OCI-LY7 (cell line): Measurements from ENCODE around the gene LTBP2. TPM values are rescaled to one million over a fixed set of nuclear protein-coding genes. Genes with fewer than 3 reads are reported as not detected.

Experiments
- BruUV-seq: library from RNA; stranded (reverse); fragments of 400-500 nt; replicated peaks from 2 replicates; lab custom pipeline; 2021; lab: Mats Ljungman, UMichigan
- CTCF ChIA-PET: fragments of 300-600 bp; sonication (Branson Sonifier 250); formaldehyde crosslinking; loops from one replicate; lab custom pipeline; 2022; ENCODE audit warnings: antibody characterized with exemption; ENCODE audit not compliant: unreplicated experiment; lab: Charles Lee
- POLR2A ChIA-PET: fragments of 300-600 bp; sonication (Branson Sonifier 250); formaldehyde crosslinking; loops from one replicate; lab custom pipeline; 2022; ENCODE audit warnings: antibody characterized with exemption; lab: Charles Lee
- DNase-seq: peaks from one replicate; pipeline ENCODE4 v3.0.0-alpha.2; 2015; ENCODE audit warnings: low spot score
- H2AFZ ChIP-seq: fragments of 200-600 bp; sonication (generic), shearing (Covaris generic); 2 replicates; pipeline ENCODE4 v1.6.1; 2014; ENCODE audit warnings: mild to moderate bottlenecking, antibody characterized with exemption, low read length, moderate library complexity
- H3K27ac ChIP-seq: fragments of 200-600 bp; sonication (generic); 2 replicates; pipeline ENCODE4 v1.5.1; 2014; ENCODE audit warnings: mixed run types, low read depth, mild to moderate bottlenecking, moderate library complexity, low read length, inconsistent platforms; ENCODE audit not compliant: poor library complexity, severe bottlenecking
- H3K36me3 ChIP-seq: fragments of 200-600 bp; sonication (generic); 2 replicates; pipeline ENCODE4 v1.6.1; 2014; ENCODE audit warnings: mild to moderate bottlenecking, antibody characterized with exemption, low read length, moderate library complexity, mixed read lengths; ENCODE audit not compliant: insufficient read depth
- H3K4me1 ChIP-seq: fragments of 200-600 bp; sonication (generic); 2 replicates; pipeline ENCODE4 v1.5.1; 2014; ENCODE audit warnings: mild to moderate bottlenecking, low read length; ENCODE audit not compliant: insufficient read depth, poor library complexity, severe bottlenecking
- H3K4me2 ChIP-seq: fragments of 200-600 bp; sonication (generic); 2 replicates; pipeline ENCODE4 v1.6.1; 2014; ENCODE audit warnings: mild to moderate bottlenecking, low read length
- H3K4me3 ChIP-seq: fragments of 200-600 bp; sonication (generic); 2 replicates; pipeline ENCODE4 v1.5.1; 2014; ENCODE audit warnings: mild to moderate bottlenecking, low read depth, low read length; ENCODE audit not compliant: poor library complexity, severe bottlenecking
- H3K79me2 ChIP-seq: fragments of 200-600 bp; sonication (generic); 2 replicates; pipeline ENCODE4 v1.6.1; 2016; ENCODE audit warnings: low read depth, mild to moderate bottlenecking, low read length, moderate library complexity, mixed read lengths; ENCODE audit not compliant: insufficient read depth
- H3K9me2 ChIP-seq: fragments of 200-600 bp; sonication (generic); 2 replicates; pipeline ENCODE4 v1.6.1; 2016; ENCODE audit warnings: mild to moderate bottlenecking, low read length, mixed read lengths; ENCODE audit not compliant: insufficient read depth
- H3K9me3 ChIP-seq: fragments of 200-600 bp; sonication (generic); 2 replicates; pipeline ENCODE4 v1.6.1; 2014; ENCODE audit warnings: mild to moderate bottlenecking, mixed run types, low read length, mixed read lengths
- H4K20me1 ChIP-seq: fragments of 200-600 bp; sonication (generic); 2 replicates; pipeline ENCODE4 v1.6.1; 2014; ENCODE audit warnings: mild to moderate bottlenecking, antibody characterized with exemption, low read length, moderate library complexity, mixed read lengths; ENCODE audit not compliant: insufficient read depth
- CTCF ChIP-seq: fragments of 200-600 bp; sonication (generic); conservative IDR thresholded peaks from 2 replicates; pipeline ENCODE4 v1.5.1; 2014; ENCODE audit warnings: mild to moderate bottlenecking, antibody characterized with exemption, low read length, moderate library complexity, mixed read lengths
- EZH2phosphoT487 ChIP-seq: fragments of 200-600 bp; sonication (generic); IDR thresholded peaks from 2 replicates; pipeline ENCODE4 v1.6.1; 2018; ENCODE audit warnings: low read depth, borderline replicate concordance, mild to moderate bottlenecking, mixed run types, antibody characterized with exemption, low read length, moderate library complexity, mixed read lengths
- intact Hi-C: fragments of 100-400 bp; cut with micrococcal nuclease; formaldehyde crosslinking; loops from one replicate; pipeline ENCODE4 v1.10.0; 2022; ENCODE audit not compliant: unreplicated experiment
- total RNA-seq, 2 experiments: library from RNA; depleted of rRNA in 1 of 2; stranded (reverse); fragments of >200 nt in 1 of 2; shearing (Covaris generic) in 1 of 2; gene quantifications; 2 replicates each; pipeline ENCODE4 v1.2.3, GENCODE V29; 2014 to 2022

The LTBP2 gene
- total RNA-seq, 2 experiments from 2014 or later = 0.15 to 0.25 TPM

- Histone ChIP-seq H3K9me3 (no peaks in the 10 kb centered on the region), H4K20me1 (no peaks in the 10 kb centered on the region; the same call in 1 of the 2 replicates), H2AFZ (no peak overlapping the region), H3K9me2 (no peaks in the 10 kb centered on the region), H3K36me3 (peaks cover 63% of the 10 kb centered on the region), H3K79me2 (no peaks in the 10 kb centered on the region), H3K4me3 (no peak overlapping the region), H3K4me2 (no peak overlapping the region), H3K4me1 (no peaks in the 10 kb centered on the region), H3K27ac (no peak overlapping the region)
- DNase-seq = no peak
- no peak for TF ChIP-seq CTCF
- TF ChIP-seq EZH2phosphoT487 = no peak
- CTCF ChIA-PET = no interaction called here
- intact Hi-C loops = no loop called here
- BruUV-seq = no TSS peak
- POLR2A ChIA-PET = interaction anchor here (0.6 to 0.7 kb wide), 2 partner anchors 19 to 39 kb away, joined by 3 to 4 read pairs; no protein-coding TSS in a partner anchor
Observed at GRCh38 chr14:74660167-74660566, 48.1 kb upstream of the LTBP2 start.

GRCh38 chr14:74658535-74659131 is 46.6 kb upstream of the LTBP2 start:
- Histone ChIP-seq H3K4me3 (no peak overlapping the region), H3K79me2 (no peaks in the 10 kb centered on the region), H4K20me1 (no peaks in the 10 kb centered on the region; the same call in 1 of the 2 replicates), H3K4me1 (no peaks in the 10 kb centered on the region), H3K9me2 (no peaks in the 10 kb centered on the region), H3K36me3 (peaks cover 50% of the 10 kb centered on the region), H3K4me2 (no peak overlapping the region), H2AFZ (no peak overlapping the region), H3K27ac (no peak overlapping the region), H3K9me3 (no peaks in the 10 kb centered on the region)
- intact Hi-C loops = no loop called here
- TF ChIP-seq CTCF = no peak
- no peak for TF ChIP-seq EZH2phosphoT487
- BruUV-seq = no TSS peak
- no peak for DNase-seq
- CTCF ChIA-PET = no interaction called here
- POLR2A ChIA-PET = interaction anchor here (0.6 kb wide), 1 partner anchor 312 kb away, joined by 4 read pairs; no protein-coding TSS in a partner anchor

- H3K4me1 ChIP-seq = no peaks in the 10 kb centered on the region
- BruUV-seq = no TSS peak
- no peak for DNase-seq
- no peak overlapping the region for H3K27ac ChIP-seq
- H3K79me2 ChIP-seq = no peaks in the 10 kb centered on the region
- no peak overlapping the region for H3K4me3 ChIP-seq
- H3K9me3 ChIP-seq = no peaks in the 10 kb centered on the region
- H4K20me1 ChIP-seq = no peaks in the 10 kb centered on the region; the same call in 1 of the 2 replicates
- intact Hi-C loops = no loop called here
- TF ChIP-seq CTCF (no peak), EZH2phosphoT487 (no peak)
- ChIA-PET POLR2A (interaction anchor here (0.6 to 1.4 kb wide), 2 partner anchors 11 to 68 kb away, joined by 4 to 7 read pairs; no protein-coding TSS in a partner anchor), CTCF (no interaction called here)
- no peak overlapping the region for H2AFZ ChIP-seq
- peaks cover 33% of the 10 kb centered on the region for H3K36me3 ChIP-seq
- no peaks in the 10 kb centered on the region for H3K9me2 ChIP-seq
- no peak overlapping the region for H3K4me2 ChIP-seq
Observed at GRCh38 chr14:74656964-74657363, 44.9 kb upstream of the LTBP2 start.
